Esophagus (tissue), 2 donors: ENCODE data around the gene KRTAP25-1. TPM values are rescaled to one million over a fixed set of nuclear protein-coding genes. Genes with fewer than 3 reads are reported as not detected.

Experiments used
- H3K27ac ChIP-seq, 2 donors: one replicate each; pipeline ENCODE4 v1.5.1; 2013; ENCODE audit warnings: low read depth in 2 of 2, mild to moderate bottlenecking in 2 of 2, inconsistent platforms in 1 of 2, low read length in 1 of 2, moderate library complexity in 1 of 2
- H3K27me3 ChIP-seq, 2 donors: one replicate each; pipeline ENCODE4 v1.6.1; 2013; ENCODE audit warnings: low read length in 2 of 2, control low read depth in 1 of 2, mild to moderate bottlenecking in 1 of 2; ENCODE audit not compliant: insufficient read depth in 2 of 2, control insufficient read depth in 1 of 2
- H3K36me3 ChIP-seq, 2 donors: one replicate each; pipeline ENCODE4 v1.6.1; 2013; ENCODE audit warnings: low read length in 1 of 2; ENCODE audit not compliant: control insufficient read depth in 2 of 2, insufficient read depth in 2 of 2
- H3K4me1 ChIP-seq, 2 donors: one replicate each; pipeline ENCODE4 v1.6.1; 2013; ENCODE audit warnings: low read length in 1 of 2; ENCODE audit not compliant: control insufficient read depth in 2 of 2, insufficient read depth in 2 of 2
- H3K4me3 ChIP-seq, 2 donors: one replicate each; pipeline ENCODE4 v1.5.1; 2013; ENCODE audit warnings: low read length in 2 of 2, mild to moderate bottlenecking in 2 of 2, low read depth in 1 of 2, moderate library complexity in 1 of 2
- H3K9me3 ChIP-seq, 2 donors: one replicate each; pipeline ENCODE4 v1.6.1; 2013; ENCODE audit warnings: mild to moderate bottlenecking in 2 of 2, low read depth in 1 of 2, low read length in 1 of 2, moderate library complexity in 1 of 2; ENCODE audit not compliant: control insufficient read depth in 2 of 2, insufficient read depth in 1 of 2
- WGBS, 2 donors: extraction: QIAGEN DNeasy Blood & Tissue Kit; methylation state at CpG; one replicate each; pipeline ENCODE4 v1.1.7; 2013; 5-methylcytosine and 5-hydroxymethylcytosine counted together
- polyA plus RNA-seq, 2 donors: library from polyadenylated mRNA; stranded (reverse); fragments of 200-250 nt; gene quantifications; one replicate each; pipeline ENCODE4 v1.2.3, GENCODE V29; 2013
- donor health status: healthy with polysubstance abuse.
- donor health status: Bipolar disorder and iron deficiency.

Gene KRTAP25-1
- polyA plus RNA-seq, 2 donors, result not detected

DNA sequence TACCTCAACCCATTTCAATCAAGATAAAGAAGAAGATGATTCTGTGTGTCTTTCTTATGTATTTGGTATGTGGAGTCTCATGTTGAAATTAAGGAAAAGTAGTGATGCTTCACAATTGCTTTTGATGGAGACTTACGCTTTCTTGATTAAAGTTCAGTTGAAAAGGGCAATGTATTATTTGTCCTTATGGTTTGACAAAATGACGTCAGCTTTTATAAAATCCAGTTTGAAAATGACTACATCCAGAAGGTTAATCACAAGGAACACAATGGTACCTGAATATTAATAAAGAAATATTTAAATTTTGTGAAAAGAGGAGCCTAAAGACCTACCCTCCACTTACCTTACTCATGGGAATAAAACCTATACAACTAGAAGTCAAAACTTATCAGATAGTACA is 26.4 kb upstream of the KRTAP25-1 start:
- H3K9me3 ChIP-seq, result peaks cover 0 to 2% of the 10 kb centered on the region in 2 donors
- WGBS, 2 donors, result 91% methylated on average over 2 of the region's 2 CpGs

DNA sequence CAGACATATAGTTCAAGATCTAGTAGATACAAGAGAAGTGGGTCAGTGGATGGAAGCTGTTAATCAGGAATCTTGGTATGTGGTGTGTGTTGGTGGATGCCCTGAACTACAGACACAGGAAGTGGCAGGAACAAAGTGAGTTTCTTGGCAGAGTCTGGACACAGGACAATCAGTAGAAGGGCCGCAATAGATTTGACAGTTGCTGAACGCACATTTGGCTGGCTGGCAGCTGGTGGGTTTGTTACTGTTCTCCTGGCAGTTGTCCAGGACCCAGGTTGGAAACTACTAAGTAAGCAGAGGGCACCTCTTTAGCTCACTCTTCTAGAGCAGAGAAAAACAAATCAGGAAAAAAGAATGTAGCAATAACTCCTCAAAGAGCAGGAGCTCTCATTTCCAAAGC is 17.6 kb upstream of the KRTAP25-1 start:
- Histone ChIP-seq H3K27ac (no peak overlapping the region), H3K4me3 (no peak overlapping the region), H3K36me3 (no peaks in the 10 kb centered on the region), H3K9me3 (no peaks in the 10 kb centered on the region), H3K27me3 (no peaks in the 10 kb centered on the region), H3K4me1 (no peaks in the 10 kb centered on the region)
- WGBS, 2 donors, result 57 to 60% methylated on average over 2 of the region's 2 CpGs

More for the DNA sequence above, 26.4 kb upstream of the KRTAP25-1 start:
- no peaks in the 10 kb centered on the region for H3K4me1 ChIP-seq
- H3K27ac ChIP-seq, result no peak overlapping the region
- H3K4me3 ChIP-seq, result no peak overlapping the region
- H3K36me3 ChIP-seq, result no peaks in the 10 kb centered on the region
- H3K27me3 ChIP-seq, result no peaks in the 10 kb centered on the region

DNA sequence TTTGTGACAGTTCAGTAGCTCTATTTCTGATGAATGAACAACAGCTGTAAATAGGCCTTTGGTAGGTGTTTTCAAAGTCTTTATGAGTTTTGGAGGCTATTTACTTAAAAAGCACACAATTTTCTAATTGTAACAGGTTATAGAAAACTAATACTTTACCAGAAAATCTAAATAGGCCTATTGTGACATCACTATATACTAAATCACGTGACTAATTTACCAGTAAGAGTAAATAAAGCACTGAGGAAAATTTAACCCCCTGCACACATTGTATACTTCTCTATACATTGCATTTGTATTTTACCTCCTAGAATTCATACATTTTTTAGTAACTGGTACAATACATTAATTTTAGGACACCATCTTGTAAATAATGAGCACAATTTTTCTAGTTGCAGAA is 15.8 kb upstream of the KRTAP25-1 start:
- Histone ChIP-seq H3K27ac (no peak overlapping the region), H3K36me3 (no peaks in the 10 kb centered on the region), H3K4me3 (no peak overlapping the region), H3K9me3 (no peaks in the 10 kb centered on the region), H3K4me1 (no peaks in the 10 kb centered on the region), H3K27me3 (no peaks in the 10 kb centered on the region)
- WGBS, 2 donors, result 22 to 23% methylated on average over 1 of the region's 1 CpG

DNA sequence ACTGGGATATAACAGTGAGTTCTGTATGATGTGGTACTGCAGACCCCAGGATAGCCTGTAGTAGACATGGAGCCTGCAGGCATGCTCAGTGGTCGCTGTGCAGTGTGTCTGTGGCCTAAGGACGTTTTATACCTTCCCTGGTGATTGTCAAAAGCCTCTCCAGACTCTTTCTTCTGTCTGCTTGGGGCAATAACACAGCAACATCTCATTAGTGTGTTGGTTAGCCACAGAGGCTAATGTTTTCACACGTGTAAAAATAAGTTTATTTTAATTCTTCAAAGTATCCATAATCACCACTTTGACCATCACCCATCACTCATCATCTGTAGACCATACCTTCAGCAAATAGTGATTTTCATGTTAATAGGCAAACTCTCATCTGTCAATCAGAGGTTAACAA is 6.5 kb downstream of the KRTAP25-1 start, which contains the start of gene KRTAP24-1:
Gene KRTAP24-1 (minus strand): TSS at position 101 of the 400 bp plus-strand sequence. CDS start 18 bp downstream, at position 83.
- H3K36me3 ChIP-seq, result no peaks in the 10 kb centered on the region
- no peaks in the 10 kb centered on the region for H3K27me3 ChIP-seq
- no peaks in the 10 kb centered on the region for H3K4me1 ChIP-seq
- no peak within 1 kb of the TSS for H3K27ac ChIP-seq
- no peak within 1 kb of the TSS for H3K4me3 ChIP-seq
- 43 to 51% methylated on average over 3 of the region's 3 CpGs for WGBS, 2 donors
- no peaks in the 10 kb centered on the region for H3K9me3 ChIP-seq

DNA sequence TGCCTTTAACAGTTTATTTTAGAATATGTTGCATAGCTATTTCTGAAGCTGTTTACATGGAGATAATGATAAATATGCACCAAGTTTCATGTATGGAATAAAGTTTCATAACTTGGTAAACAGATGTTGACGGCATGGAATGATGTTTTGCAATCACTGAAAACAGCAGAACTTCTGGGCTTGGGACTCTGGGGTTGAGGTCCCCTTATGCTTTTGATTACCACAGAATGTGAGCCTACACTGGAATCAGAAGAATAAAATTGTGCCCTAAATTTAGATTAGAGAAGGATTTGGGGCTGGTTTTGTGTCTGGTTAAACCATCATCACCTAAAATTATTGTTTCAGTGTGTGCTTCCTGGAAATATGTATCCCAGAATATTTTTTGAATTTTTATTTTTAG is 17.7 kb downstream of the KRTAP25-1 start:
- peaks cover 0 to 2% of the 10 kb centered on the region in 2 donors for H3K9me3 ChIP-seq
- no peaks in the 10 kb centered on the region for H3K36me3 ChIP-seq
- H3K4me3 ChIP-seq, result no peak overlapping the region
- H3K27ac ChIP-seq, result no peak overlapping the region
- 69 to 76% methylated on average over 1 of the region's 1 CpG for WGBS, 2 donors
- H3K4me1 ChIP-seq, result no peaks in the 10 kb centered on the region
- no peaks in the 10 kb centered on the region for H3K27me3 ChIP-seq

DNA sequence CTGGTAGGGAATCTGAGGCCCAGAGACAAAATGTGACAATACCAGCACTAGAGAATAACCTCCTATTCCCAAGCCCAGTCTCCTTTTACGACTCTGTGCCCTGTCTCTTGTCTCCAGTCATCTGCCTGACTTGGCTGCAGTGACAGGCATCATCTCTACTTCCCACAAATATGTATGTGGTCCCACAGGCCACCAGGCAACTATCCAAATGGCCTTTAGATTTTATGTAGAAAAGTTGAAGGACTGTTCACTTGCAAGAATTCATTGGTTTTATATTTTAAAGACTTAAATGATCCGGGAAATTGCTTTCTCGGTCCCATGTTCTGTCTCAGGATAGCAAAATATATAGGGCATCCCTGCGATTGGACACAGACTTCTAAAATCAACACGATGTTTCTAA is 18.2 kb downstream of the KRTAP25-1 start:
- no peaks in the 10 kb centered on the region for H3K4me1 ChIP-seq
- H3K27me3 ChIP-seq, result no peaks in the 10 kb centered on the region
- no peak overlapping the region for H3K4me3 ChIP-seq
- H3K9me3 ChIP-seq, result peaks cover 0 to 2% of the 10 kb centered on the region in 2 donors
- H3K36me3 ChIP-seq, result no peaks in the 10 kb centered on the region
- 77 to 86% methylated on average over 5 of the region's 5 CpGs for WGBS, 2 donors
- H3K27ac ChIP-seq, result no peak overlapping the region

DNA sequence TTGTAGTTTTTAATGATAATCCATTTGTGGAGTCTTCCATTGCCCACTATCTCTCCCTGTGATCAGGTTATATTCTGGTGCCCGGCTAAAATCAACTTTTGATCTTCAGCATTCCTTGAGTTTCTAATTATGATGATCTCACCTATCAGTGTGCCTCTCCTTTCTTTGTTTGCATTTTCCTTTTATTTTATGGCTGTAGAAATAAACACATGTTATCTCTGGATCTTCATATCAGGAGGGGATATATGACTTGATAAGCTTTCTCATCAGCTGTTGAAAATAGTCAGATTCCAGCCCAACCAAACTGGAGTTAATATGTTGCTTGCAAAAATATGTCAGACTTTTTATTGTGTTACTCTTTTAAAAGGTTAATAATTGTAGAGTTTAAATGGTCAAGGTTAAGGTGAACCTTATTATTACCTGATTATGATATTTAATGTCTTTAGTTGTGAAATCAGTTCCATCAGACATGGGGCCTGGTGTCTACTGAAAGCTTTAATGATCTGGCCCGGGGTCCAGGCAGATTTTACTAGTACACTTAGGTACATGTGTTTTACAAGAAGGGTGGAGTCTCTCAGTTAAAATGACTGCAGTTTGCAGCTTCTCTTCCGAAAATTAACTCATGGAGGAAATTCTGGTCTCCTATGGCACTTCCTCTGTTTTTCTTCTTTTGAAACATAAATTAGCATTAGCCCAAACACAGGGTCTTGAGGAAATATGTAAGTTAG is 19.3 kb downstream of the KRTAP25-1 start:
- H3K4me3 ChIP-seq, result no peak overlapping the region
- H3K36me3 ChIP-seq, result no peaks in the 10 kb centered on the region
- no peaks in the 10 kb centered on the region for H3K27me3 ChIP-seq
- 58 to 72% methylated on average over 3 of the region's 3 CpGs for WGBS, 2 donors
- H3K9me3 ChIP-seq, result peaks cover 2% of the 10 kb centered on the region in 2 donors
- no peaks in the 10 kb centered on the region for H3K4me1 ChIP-seq
- H3K27ac ChIP-seq, result no peak overlapping the region

DNA sequence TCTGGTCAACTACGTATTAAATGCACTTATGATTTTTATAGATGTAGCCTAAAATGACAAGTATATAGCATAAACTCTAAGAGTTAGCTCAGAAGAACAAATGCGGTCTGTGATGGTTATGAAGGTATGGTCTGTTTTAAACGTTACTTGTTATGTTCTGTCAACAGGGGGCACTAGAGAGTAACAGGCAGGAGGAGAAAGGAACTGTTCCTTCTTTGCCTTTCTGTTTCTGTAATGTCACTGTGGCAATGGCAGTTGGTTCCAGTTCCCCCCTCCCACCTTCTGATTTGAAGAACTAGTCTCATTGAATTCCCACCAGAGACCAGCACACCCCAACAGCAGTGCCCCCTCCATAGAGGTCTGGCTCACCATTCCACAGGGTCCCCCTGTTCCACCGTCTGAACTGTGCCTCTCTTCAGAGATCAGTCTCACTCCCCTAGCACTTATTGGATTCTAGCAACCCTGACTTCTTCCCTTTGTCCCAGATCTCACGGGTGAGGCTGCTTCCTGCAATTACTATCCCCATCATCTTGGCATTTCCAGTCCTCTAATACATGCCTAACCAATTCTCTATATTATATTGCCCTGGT is 20.6 kb downstream of the KRTAP25-1 start:
- Histone ChIP-seq H3K27me3 (no peaks in the 10 kb centered on the region), H3K36me3 (no peaks in the 10 kb centered on the region), H3K4me3 (no peak overlapping the region), H3K4me1 (no peaks in the 10 kb centered on the region), H3K27ac (no peak overlapping the region), H3K9me3 (peaks cover 0 to 2% of the 10 kb centered on the region in 2 donors)
- whole genome bisulfite sequencing, 2 donors, result 66 to 72% methylated on average over 5 of the region's 5 CpGs

DNA sequence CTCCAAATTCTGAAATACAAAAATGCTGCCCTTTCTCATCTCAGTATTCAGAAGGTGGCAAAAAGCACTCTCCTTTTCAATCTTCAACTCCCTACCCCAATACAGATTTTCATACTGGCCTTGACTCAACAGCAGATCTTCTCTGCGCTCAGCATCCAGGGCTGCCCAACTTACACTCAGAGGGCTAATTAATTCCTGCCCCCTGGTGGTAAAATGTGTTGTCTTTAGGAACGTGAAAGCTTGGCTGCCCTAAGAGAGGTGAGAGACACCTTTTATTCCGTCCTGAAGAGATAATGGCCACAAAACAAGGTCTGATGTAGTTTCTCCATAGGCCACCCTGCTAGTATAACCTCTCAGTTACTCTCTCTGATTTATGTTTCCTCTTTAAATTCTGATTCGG is 31.5 kb downstream of the KRTAP25-1 start:
- 62 to 69% methylated on average over 4 of the region's 4 CpGs for WGBS, 2 donors
- no peaks in the 10 kb centered on the region for H3K27me3 ChIP-seq
- H3K9me3 ChIP-seq, result no peaks in the 10 kb centered on the region
- H3K4me1 ChIP-seq, result no peaks in the 10 kb centered on the region
- H3K27ac ChIP-seq, result no peak overlapping the region
- no peak overlapping the region for H3K4me3 ChIP-seq
- H3K36me3 ChIP-seq, result no peaks in the 10 kb centered on the region

DNA sequence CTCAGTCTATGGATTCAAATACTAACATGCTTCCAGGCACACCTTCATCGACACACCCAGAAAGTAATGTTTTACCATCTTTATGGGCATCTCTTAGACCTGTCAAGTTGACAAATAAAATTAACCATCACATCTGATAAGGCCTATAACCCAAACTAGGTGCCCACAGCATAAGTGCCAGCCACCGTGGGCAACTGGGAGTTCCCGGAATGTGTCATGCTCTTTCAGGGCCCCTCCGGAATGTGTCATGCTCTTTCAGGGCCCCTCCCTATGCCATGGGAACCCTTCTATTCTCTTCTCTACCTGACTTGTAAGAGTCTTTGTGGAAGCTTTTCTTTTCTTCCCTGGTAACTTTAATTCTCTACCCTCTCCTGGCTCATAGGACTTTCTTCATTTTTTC is 33.2 kb downstream of the KRTAP25-1 start:
- H3K9me3 ChIP-seq, result no peaks in the 10 kb centered on the region
- H3K27me3 ChIP-seq, result no peaks in the 10 kb centered on the region
- H3K4me3 ChIP-seq, result no peak overlapping the region
- H3K36me3 ChIP-seq, result no peaks in the 10 kb centered on the region
- H3K4me1 ChIP-seq, result no peaks in the 10 kb centered on the region
- no peak overlapping the region for H3K27ac ChIP-seq
- 72 to 79% methylated on average over 4 of the region's 4 CpGs for WGBS, 2 donors
